GM21529 (cell line): ENCODE data around the gene ISG15.
"Not testable (repeated sequence)": the region's sequence is repeated elsewhere in the genome, so short reads cannot be mapped to it uniquely, and the experiment has no call there.

Experiments
- ATAC-seq: cut with Tn5 transposase; IDR thresholded peaks from one replicate; pipeline ENCODE4 v1.9.1; 2021; ENCODE audit not compliant: unreplicated experiment

ISG15 gene

GRCh38 chr1:1026599-1027413 lies 13.5 kb downstream of the ISG15 start:
- no peak for ATAC-seq

- ATAC-seq = no peak
These were observed 14.5 kb downstream of the ISG15 start for GRCh38 chr1:1027791-1028190.

GRCh38 chr1:1030867-1031658 lies 17.8 kb downstream of the ISG15 start:
- not testable (repeated sequence) for ATAC-seq

GRCh38 chr1:1031659-1032235 lies 18.4 kb downstream of the ISG15 start:
- ATAC-seq = no peak

GRCh38 chr1:1032424-1032823 lies 19.1 kb downstream of the ISG15 start:
- peak; percentile 4 for ATAC-seq

GRCh38 chr1:1033009-1033587 lies 19.8 kb downstream of the ISG15 start:
- ATAC-seq = peak; percentile 85

GRCh38 chr1:1033731-1034438 lies 20.6 kb downstream of the ISG15 start:
- ATAC-seq = no peak

- no peak for ATAC-seq
These were observed 21.1 kb downstream of the ISG15 start for GRCh38 chr1:1034439-1034781.

- ATAC-seq = no peak
These were observed 22.1 kb downstream of the ISG15 start for GRCh38 chr1:1035291-1035943.

GRCh38 chr1:1037366-1038327 lies 24.4 kb downstream of the ISG15 start:
- ATAC-seq = no peak

- peak; percentile 54 for ATAC-seq
These were observed 25.4 kb downstream of the ISG15 start for GRCh38 chr1:1038694-1039093.

- ATAC-seq = no peak
These were observed 26.0 kb downstream of the ISG15 start for GRCh38 chr1:1039145-1039910.

GRCh38 chr1:1040004-1040991 lies 27.0 kb downstream of the ISG15 start:
- no peak for ATAC-seq

GRCh38 chr1:1041092-1041523 lies 27.8 kb downstream of the ISG15 start:
- ATAC-seq = no peak

- no peak for ATAC-seq
These were observed 28.6 kb downstream of the ISG15 start for GRCh38 chr1:1041873-1042272.

- ATAC-seq = no peak
These were observed 29.5 kb downstream of the ISG15 start for GRCh38 chr1:1042835-1043234.

- no peak for ATAC-seq
These were observed 30.1 kb downstream of the ISG15 start for GRCh38 chr1:1043411-1043810.
